MM.1S (cell line): ENCODE results near the gene ST6GAL1.

Experiments used
- DNase-seq: peaks from one replicate; pipeline ENCODE4 v3.0.0-alpha.2; 2015
- H2AFZ ChIP-seq: fragments of 300-600 bp; sonication (generic); 2 replicates; pipeline ENCODE4 v1.6.0; 2016; ENCODE audit warnings: antibody characterized with exemption, low read length
- H3F3A ChIP-seq: fragments of 300-600 bp; sonication (generic); 2 replicates; pipeline ENCODE4 v1.6.1; 2016; ENCODE audit warnings: mild to moderate bottlenecking, antibody characterized with exemption, low read length, moderate library complexity, mixed read lengths; ENCODE audit not compliant: insufficient read depth
- H3K27ac ChIP-seq: fragments of 300-600 bp; sonication (generic); 2 replicates; pipeline ENCODE4 v1.5.1; 2016; ENCODE audit warnings: mild to moderate bottlenecking, low read length
- H3K27me3 ChIP-seq: fragments of 300-600 bp; sonication (generic); replicated peaks from 2 replicates; pipeline ENCODE4 v1.6.0; 2016; ENCODE audit warnings: low read length; ENCODE audit not compliant: insufficient read depth
- H3K36me3 ChIP-seq: fragments of 300-600 bp; sonication (generic); replicated peaks from 2 replicates; pipeline ENCODE4 v1.6.1; 2016; ENCODE audit warnings: mild to moderate bottlenecking, low read length, mixed read lengths; ENCODE audit not compliant: insufficient read depth
- H3K4me1 ChIP-seq: fragments of 300-600 bp; sonication (generic); 2 replicates; pipeline ENCODE4 v1.6.1; 2016; ENCODE audit warnings: low read length, mixed read lengths
- H3K4me2 ChIP-seq: fragments of 300-600 bp; sonication (generic); 2 replicates; pipeline ENCODE4 v1.6.0; 2016; ENCODE audit warnings: low read depth, low read length
- H3K4me3 ChIP-seq: fragments of 300-600 bp; sonication (generic); 2 replicates; pipeline ENCODE4 v1.5.1; 2016; ENCODE audit warnings: low read length, mixed read lengths
- H3K79me2 ChIP-seq: fragments of 300-600 bp; sonication (generic); 2 replicates; pipeline ENCODE4 v1.6.1; 2016; ENCODE audit warnings: mixed run types, low read length, mixed read lengths
- H3K9ac ChIP-seq: fragments of 300-600 bp; sonication (generic); 2 replicates; pipeline ENCODE4 v1.6.1; 2016; ENCODE audit warnings: low read length, mixed read lengths
- H3K9me2 ChIP-seq: fragments of 300-600 bp; sonication (generic); replicated peaks from 2 replicates; pipeline ENCODE4 v1.6.1; 2016; ENCODE audit warnings: mild to moderate bottlenecking, low read length, mixed read lengths; ENCODE audit not compliant: insufficient read depth
- H3K9me3 ChIP-seq: fragments of 300-600 bp; sonication (generic); replicated peaks from 2 replicates; pipeline ENCODE4 v1.6.1; 2016; ENCODE audit warnings: mild to moderate bottlenecking, low read length, mixed read lengths; ENCODE audit not compliant: insufficient read depth
- H4K20me1 ChIP-seq: fragments of 300-600 bp; sonication (generic); 2 replicates; pipeline ENCODE4 v1.6.1; 2016; ENCODE audit warnings: mild to moderate bottlenecking, low read length, moderate library complexity, mixed read lengths; ENCODE audit not compliant: insufficient read depth
- CTCF ChIP-seq: fragments of 300-600 bp; sonication (generic); IDR thresholded peaks from 2 replicates; pipeline ENCODE4 v1.5.1; 2016; ENCODE audit warnings: antibody characterized with exemption, low read length, mixed read lengths
- EZH2 ChIP-seq: fragments of 300-600 bp; sonication (generic); optimal IDR thresholded peaks from 2 replicates; pipeline ENCODE3; 2017; ENCODE audit warnings: low read depth, mild to moderate bottlenecking, antibody characterized with exemption, low read length, mixed read lengths
- EZH2phosphoT487 ChIP-seq: fragments of 300-600 bp; sonication (generic); IDR thresholded peaks from 2 replicates; pipeline ENCODE4 v1.6.1; 2018; ENCODE audit warnings: antibody characterized with exemption, low read length

Gene ST6GAL1

GRCh38 chr3:187024536-187025226 lies 94.4 kb downstream of the ST6GAL1 start:
- peaks cover 6% of the 10 kb centered on the region for H3F3A ChIP-seq
- DNase-seq: no peak
- no peak overlapping the region for H2AFZ ChIP-seq
- no peaks in the 10 kb centered on the region for H3K9me3 ChIP-seq
- H3K4me1 ChIP-seq: no peaks in the 10 kb centered on the region
- H3K27me3 ChIP-seq: no peaks in the 10 kb centered on the region
- H3K9me2 ChIP-seq: no peaks in the 10 kb centered on the region
- no peak for TF ChIP-seq EZH2phosphoT487
- no peak overlapping the region for H3K4me2 ChIP-seq
- H3K36me3 ChIP-seq: peaks cover 13% of the 10 kb centered on the region
- H3K4me3 ChIP-seq: no peak overlapping the region
- peaks cover 90% of the 10 kb centered on the region for H3K79me2 ChIP-seq
- no peak overlapping the region for H3K27ac ChIP-seq
- H4K20me1 ChIP-seq: 0 out of 2 replicates have a peak, but pooled peaks cover 15% of the 10 kb centered on the region
- H3K9ac ChIP-seq: no peak overlapping the region

GRCh38 chr3:187025254-187025655 lies 94.9 kb downstream of the ST6GAL1 start:
- Histone ChIP-seq H3K79me2 (peaks cover 90% of the 10 kb centered on the region), H3K27ac (no peak overlapping the region), H4K20me1 (0 out of 2 replicates have a peak, but pooled peaks cover 15% of the 10 kb centered on the region), H3K27me3 (no peaks in the 10 kb centered on the region), H3K9me2 (no peaks in the 10 kb centered on the region), H3K36me3 (peaks cover 18% of the 10 kb centered on the region), H2AFZ (no peak overlapping the region), H3K4me1 (no peaks in the 10 kb centered on the region), H3K9me3 (no peaks in the 10 kb centered on the region), H3F3A (peaks cover 6% of the 10 kb centered on the region), H3K4me3 (no peak overlapping the region), H3K9ac (no peak overlapping the region), H3K4me2 (no peak overlapping the region)
- TF ChIP-seq EZH2 (no peak), EZH2phosphoT487 (no peak), CTCF (no peak)
- DNase-seq: no peak

GRCh38 chr3:187025656-187026316 lies 95.5 kb downstream of the ST6GAL1 start:
- Histone ChIP-seq H3F3A (peaks cover 6% of the 10 kb centered on the region), H3K27ac (no peak overlapping the region), H2AFZ (no peak overlapping the region), H3K4me1 (no peaks in the 10 kb centered on the region), H3K27me3 (no peaks in the 10 kb centered on the region), H3K4me3 (no peak overlapping the region), H3K36me3 (peaks cover 18% of the 10 kb centered on the region), H3K9me2 (no peaks in the 10 kb centered on the region), H4K20me1 (peaks cover 13% of the 10 kb centered on the region; the same call in 1 of the 2 replicates), H3K9me3 (no peaks in the 10 kb centered on the region), H3K79me2 (peaks cover 90% of the 10 kb centered on the region), H3K4me2 (no peak overlapping the region), H3K9ac (no peak overlapping the region)
- no peak for DNase-seq
- no peak for TF ChIP-seq EZH2phosphoT487
- no peak for TF ChIP-seq CTCF
- TF ChIP-seq EZH2: no peak

- TF ChIP-seq EZH2: no peak
- TF ChIP-seq EZH2phosphoT487: no peak
- no peak for TF ChIP-seq CTCF
- Histone ChIP-seq H3K4me3 (no peak overlapping the region), H3K27ac (no peak overlapping the region), H3K9me3 (no peaks in the 10 kb centered on the region), H3K79me2 (peaks cover 90% of the 10 kb centered on the region), H3K4me1 (no peaks in the 10 kb centered on the region), H3K27me3 (no peaks in the 10 kb centered on the region), H2AFZ (no peak overlapping the region), H3K36me3 (peaks cover 18% of the 10 kb centered on the region), H3F3A (peaks cover 6% of the 10 kb centered on the region), H4K20me1 (peaks cover 16% of the 10 kb centered on the region; the same call in 1 of the 2 replicates), H3K4me2 (no peak overlapping the region), H3K9ac (no peak overlapping the region), H3K9me2 (no peaks in the 10 kb centered on the region)
- no peak for DNase-seq
These were observed 96.0 kb downstream of the ST6GAL1 start for GRCh38 chr3:187026317-187026670.
